COLO668 (cell line): ENCODE results near the gene PLCB1.

ENCODE experiments used
- DNase-seq: peaks from one replicate; lab custom pipeline; 2025; ENCODE audit not compliant: unreplicated experiment; lab: John Stamatoyannopoulos, UW

Gene PLCB1

GRCh38 chr20:8744228-8744844, 612.3 kb downstream of the PLCB1 start:
- no peak for DNase-seq

GRCh38 chr20:8749101-8749500, 617.0 kb downstream of the PLCB1 start:
- no peak for DNase-seq

- no peak for DNase-seq
Observed at GRCh38 chr20:8749986-8750385, 617.9 kb downstream of the PLCB1 start.

GRCh38 chr20:8755340-8756118, 623.5 kb downstream of the PLCB1 start:
- peak; percentile 28 for DNase-seq

- peak; percentile 60 for DNase-seq
Observed at GRCh38 chr20:8756410-8756809, 624.3 kb downstream of the PLCB1 start.

GRCh38 chr20:8757146-8757545, 625.1 kb downstream of the PLCB1 start:
- DNase-seq: no peak

- no peak for DNase-seq
Observed at GRCh38 chr20:8764344-8764962, 632.4 kb downstream of the PLCB1 start.

- DNase-seq: no peak
Observed at GRCh38 chr20:8766868-8767390, 634.9 kb downstream of the PLCB1 start.

GRCh38 chr20:8774412-8774811, 642.3 kb downstream of the PLCB1 start:
- DNase-seq: no peak

GRCh38 chr20:8777911-8778310, 645.8 kb downstream of the PLCB1 start:
- no peak for DNase-seq

GRCh38 chr20:8778387-8778786, 646.3 kb downstream of the PLCB1 start:
- DNase-seq: no peak

- DNase-seq: no peak
Observed at GRCh38 chr20:8780915-8781314, 648.8 kb downstream of the PLCB1 start.

- DNase-seq: no peak
Observed at GRCh38 chr20:8782804-8783203, 650.7 kb downstream of the PLCB1 start.

GRCh38 chr20:8783734-8784133, 651.7 kb downstream of the PLCB1 start:
- DNase-seq: no peak

- DNase-seq: no peak
Observed at GRCh38 chr20:8786383-8786782, 654.3 kb downstream of the PLCB1 start.

- DNase-seq: no peak
Observed at GRCh38 chr20:8787090-8787489, 655.0 kb downstream of the PLCB1 start.

GRCh38 chr20:8788275-8788674, 656.2 kb downstream of the PLCB1 start:
- DNase-seq: no peak

- DNase-seq: no peak
Observed at GRCh38 chr20:8788831-8789230, 656.8 kb downstream of the PLCB1 start.

- peak; percentile 5 for DNase-seq
Observed at GRCh38 chr20:8790442-8791074, 658.5 kb downstream of the PLCB1 start.

GRCh38 chr20:8795404-8795803, 663.3 kb downstream of the PLCB1 start:
- no peak for DNase-seq

- no peak for DNase-seq
Observed at GRCh38 chr20:8796088-8796660, 664.1 kb downstream of the PLCB1 start.
